SH-SY5Y (cell line): ENCODE measurements around the gene RNF182.

Experiments used
- GATA2 ChIP-seq: IDR thresholded peaks from 2 replicates; pipeline ENCODE4 v1.6.1; 2011; ENCODE audit warnings: mild to moderate bottlenecking, low read depth, low read length
- GATA3 ChIP-seq: IDR thresholded peaks from 2 replicates; pipeline ENCODE4 v1.6.1; 2011; ENCODE audit warnings: low read depth, mild to moderate bottlenecking, low read length, moderate library complexity

Gene RNF182

DNA sequence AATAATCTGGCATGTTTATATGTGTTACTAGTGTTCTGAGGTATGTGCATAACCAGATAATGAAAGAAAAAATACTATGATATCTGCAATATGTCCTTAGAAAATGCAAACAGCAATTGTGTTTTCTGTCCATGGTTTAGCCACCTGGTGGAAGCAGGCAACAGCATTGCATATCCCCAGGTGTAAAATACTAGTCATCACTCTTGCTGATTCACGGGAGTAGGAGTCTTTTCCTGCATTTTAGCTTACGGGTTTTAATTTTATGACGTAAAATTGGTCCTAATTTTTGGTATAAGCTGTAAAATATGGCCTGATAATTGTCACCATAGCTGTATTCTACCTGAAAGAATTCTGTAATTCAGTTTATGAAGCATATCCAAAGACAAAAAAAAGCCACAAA is 2.5 kb downstream of the RNF182 start:
- no peak for TF ChIP-seq GATA3
- TF ChIP-seq GATA2: no peak

DNA sequence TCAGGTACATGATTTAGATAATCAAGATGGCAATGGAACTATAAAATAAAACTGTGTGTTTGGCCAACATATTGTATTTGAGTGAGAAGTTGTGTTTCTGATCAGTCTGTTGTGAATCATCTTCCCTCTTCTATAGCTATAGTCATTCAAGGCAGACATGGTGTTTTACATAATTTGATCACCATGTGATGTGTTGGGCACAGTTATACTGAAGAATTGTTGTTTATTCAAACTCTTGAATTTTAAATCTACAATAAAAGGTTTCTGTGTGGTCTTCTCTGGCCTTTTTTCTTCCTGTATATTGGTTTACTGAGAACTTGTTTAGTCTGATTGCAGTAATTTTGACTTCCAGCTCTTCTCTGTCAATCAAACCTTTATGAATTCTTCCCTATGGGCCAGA is 4.4 kb downstream of the RNF182 start:
- TF ChIP-seq GATA2 (no peak), GATA3 (no peak)

DNA sequence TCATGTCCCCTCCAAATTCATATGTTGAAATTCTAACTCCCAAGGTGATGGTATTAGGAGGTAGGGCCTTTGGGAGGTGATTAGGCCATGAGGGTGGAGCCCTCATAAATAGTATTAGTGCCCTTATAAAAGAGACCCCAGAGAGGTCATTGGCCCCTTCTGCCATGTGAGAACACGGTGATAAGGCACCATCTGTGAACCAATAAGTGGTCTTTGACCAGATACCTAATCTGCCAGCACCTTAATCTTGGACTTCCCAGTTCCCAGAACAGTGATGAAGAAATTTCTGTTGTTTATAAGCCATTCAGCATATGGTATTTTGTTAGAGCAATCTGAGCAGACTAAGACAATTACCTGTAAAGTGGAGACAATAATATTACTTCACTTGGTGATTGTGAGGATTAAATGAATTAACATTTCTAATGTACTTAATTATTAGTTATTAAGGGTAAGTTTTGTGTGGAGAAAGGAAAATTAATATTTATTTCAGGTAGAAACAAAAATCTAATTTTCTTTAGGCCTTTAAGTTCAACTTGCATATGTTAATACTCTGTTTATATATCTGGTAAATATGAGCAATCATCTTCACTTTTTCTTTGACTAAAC is 7.1 kb downstream of the RNF182 start:
- no peak for TF ChIP-seq GATA3

DNA sequence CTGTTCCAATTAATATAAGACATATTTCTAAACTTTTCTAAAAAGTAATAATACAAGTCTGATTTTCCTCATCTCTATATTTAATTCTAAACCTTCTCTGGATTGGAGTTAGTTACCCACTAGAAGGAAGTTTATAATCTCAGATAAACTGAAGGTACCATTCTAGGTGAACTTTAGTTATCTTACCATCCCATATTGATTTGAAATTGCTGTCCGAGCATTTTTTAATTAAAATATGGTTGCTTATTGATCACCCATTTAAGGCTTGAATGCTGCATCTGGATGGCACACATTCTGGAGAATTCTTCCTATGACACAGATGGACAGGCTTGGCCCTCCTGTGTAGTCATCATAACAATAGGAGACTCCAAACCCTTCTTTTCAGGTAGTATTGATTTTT is 8.0 kb downstream of the RNF182 start:
- TF ChIP-seq GATA2 (no peak), GATA3 (no peak)

DNA sequence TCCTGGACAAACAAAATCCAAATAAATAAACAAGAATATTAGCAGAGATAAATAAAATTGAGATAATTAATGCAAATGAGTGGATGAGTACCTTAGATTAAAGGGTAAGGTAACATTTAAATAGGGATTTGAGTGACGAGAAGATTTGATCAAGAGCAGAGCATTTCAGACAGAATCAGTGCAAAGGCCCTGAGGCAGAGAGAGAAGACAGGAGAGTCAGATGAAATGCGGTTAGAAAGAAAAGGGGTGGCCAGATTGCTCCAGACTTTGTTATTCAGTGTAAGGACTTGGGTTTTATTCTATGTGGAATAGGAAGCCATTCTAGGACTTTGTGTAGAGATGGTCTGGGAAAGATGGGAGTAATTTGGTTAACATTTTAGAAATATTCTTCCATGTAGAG is 10.0 kb downstream of the RNF182 start:
- TF ChIP-seq GATA2: no peak
- TF ChIP-seq GATA3: no peak

DNA sequence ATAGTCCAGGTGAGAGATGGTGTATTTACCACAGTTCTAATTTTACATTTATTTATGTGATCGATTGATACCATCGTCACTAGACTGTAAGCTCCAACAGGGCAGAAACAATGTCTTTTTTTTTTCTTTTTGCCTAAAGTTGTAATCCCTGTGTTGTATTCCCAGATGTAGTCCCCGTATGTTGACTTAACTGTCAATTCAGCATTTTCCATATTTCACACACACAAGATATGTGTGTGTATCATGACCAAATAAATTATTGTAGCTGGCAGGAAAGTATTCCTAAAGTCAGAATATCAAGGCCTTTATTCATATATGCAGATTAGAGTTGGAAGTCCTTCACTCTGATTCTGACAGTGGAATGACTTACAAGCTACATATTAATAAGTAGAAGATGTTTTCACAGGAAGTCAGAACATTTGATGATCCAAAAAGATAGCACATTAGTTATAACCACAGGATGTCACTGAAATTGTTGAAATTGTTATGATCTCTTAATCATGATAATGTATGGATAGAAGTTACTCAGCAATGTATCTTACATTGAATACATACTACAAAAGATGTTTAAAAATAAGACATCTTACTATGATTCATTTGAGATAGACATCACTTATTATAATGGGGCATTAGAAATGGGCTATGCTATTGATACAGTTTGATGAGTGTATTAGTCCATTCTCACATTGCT is 10.6 kb downstream of the RNF182 start:
- TF ChIP-seq GATA3 (no peak), GATA2 (no peak)

DNA sequence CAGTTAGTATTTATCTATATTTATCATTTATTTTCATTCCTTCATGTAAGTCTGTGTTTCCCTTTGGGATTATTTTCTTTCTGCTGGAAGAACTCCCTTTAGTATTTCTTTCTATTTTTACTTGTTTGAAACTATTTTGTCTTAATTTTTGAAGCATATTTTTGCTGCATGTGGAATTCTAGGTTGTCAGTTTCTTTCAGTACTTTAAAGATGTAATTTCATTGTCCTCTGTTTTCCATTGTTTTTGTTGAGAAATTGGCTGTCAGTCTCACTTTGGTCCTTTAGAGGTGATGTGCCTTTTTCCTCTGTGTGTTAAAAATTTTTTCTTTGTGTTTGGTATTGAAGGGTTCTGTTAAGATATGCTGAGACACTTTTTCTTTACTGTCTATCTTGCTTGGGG is 17.1 kb downstream of the RNF182 start:
- TF ChIP-seq GATA3 (no peak), GATA2 (no peak)

DNA sequence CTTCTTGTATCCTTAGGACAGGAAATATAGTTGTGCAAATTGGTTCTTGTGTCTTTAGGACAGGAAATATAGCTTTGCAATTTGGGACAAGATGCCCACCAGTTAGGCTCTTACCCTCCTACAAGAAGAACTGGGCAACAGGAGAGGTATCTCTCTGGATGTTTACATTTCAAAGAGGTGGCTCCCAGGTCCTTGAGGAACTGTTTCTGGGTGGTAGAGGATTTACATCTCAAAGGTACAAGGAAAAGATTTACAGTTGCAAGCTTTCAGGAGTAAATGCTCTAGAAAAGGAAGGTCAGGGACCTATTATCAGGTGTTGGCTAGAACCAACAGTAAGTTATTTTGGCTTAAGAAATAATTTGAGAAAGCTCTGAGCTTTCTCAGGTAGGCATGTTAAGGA is 19.2 kb downstream of the RNF182 start:
- TF ChIP-seq GATA2 (no peak), GATA3 (no peak)

DNA sequence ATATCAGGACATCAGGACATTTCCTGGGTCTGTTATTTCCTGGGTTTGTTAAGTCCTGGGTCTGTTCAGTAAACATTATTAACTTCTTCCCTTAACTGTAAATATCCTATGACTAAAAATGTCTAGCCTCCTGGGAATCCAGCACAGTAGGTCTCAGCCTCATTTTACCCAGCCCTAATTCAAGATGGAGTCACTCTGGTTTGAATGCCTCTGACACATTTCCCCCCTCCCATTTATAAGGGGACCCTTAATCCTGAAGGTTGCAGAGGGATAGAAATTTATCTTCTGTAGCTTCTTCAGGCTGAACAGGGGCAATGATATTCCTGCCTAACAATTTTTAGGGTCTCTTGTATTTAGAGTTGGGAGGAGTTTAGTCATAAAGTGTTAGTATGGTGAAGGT is 21.8 kb downstream of the RNF182 start:
- TF ChIP-seq GATA2: no peak
- no peak for TF ChIP-seq GATA3

DNA sequence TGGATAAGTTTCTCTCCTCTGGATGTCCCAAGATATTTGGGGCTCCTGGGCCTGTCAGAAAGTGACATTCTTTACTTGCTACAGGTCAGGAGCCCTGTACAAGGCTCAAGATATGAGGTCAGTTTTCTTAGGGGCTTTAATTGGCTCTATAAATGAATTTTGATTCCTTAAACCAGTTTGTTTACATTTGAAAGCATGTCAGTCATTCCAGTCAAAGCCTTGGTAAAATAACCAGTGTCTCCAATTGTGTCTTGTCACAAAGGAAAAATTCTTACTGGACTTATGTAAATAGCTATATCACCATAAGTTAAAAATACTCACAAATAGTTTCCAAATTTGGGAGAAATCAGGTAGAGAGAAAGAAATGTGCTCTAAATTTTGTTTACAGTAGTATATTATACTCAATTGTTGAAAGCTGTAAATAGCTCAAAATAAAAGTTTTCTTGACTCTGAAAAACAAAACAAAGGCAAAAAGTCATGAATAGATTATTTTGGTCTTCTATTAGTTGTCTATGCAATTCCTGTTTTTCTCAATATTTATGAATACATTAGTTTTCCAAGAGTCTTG is 22.9 kb downstream of the RNF182 start:
- TF ChIP-seq GATA3 (no peak), GATA2 (no peak)

DNA sequence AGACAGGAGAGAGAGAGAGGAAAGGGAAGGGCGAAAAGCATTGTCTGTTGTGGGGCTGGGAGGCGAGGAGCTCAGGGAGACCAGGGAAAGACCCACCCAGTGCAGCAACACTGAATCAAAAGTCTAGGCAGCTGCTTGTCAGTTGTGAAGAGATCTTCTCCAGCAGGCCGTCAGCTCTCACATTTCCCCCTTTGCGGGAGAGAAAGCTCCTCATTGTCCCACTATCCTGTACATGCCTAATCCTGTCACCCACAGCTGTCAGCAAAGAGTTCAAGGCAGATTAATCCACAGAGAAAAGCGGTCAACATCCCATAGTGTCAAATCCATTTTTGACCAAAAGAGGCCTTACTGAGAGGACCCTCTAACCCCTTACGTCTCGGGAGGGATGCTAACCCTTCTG is 27.3 kb downstream of the RNF182 start:
- TF ChIP-seq GATA3 (no peak), GATA2 (no peak)

DNA sequence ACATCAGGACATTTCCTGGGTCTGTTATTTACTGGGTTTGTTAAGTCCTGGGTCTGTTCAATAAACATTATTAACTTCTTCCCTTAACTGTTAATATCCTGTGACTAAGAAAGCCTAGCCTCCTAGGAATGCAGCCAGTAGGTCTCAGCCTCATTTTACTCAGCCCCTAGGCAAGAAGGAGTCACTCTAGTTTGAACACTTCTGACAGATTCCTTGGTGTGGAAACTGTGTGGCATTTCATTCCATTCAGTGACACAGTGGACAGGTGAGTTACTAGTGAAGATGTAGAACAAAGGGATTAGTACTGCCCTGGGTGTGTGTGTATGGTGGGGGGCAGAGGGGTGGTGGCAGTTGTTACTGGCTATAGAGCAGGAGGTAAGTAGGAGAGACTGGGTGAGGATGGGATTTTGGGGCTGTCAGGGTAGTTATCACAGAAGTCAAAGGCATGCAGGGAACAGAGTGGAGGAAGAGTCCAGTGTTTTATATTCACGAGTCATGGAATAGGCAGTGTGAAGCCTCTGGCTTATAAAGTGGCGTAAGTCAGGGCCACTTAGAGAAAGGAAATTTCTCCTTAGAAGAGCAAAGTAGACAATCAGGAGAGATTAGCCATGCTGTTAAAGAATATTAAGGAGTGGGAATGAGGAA is 28.4 kb downstream of the RNF182 start:
- TF ChIP-seq GATA2 (no peak), GATA3 (no peak)

DNA sequence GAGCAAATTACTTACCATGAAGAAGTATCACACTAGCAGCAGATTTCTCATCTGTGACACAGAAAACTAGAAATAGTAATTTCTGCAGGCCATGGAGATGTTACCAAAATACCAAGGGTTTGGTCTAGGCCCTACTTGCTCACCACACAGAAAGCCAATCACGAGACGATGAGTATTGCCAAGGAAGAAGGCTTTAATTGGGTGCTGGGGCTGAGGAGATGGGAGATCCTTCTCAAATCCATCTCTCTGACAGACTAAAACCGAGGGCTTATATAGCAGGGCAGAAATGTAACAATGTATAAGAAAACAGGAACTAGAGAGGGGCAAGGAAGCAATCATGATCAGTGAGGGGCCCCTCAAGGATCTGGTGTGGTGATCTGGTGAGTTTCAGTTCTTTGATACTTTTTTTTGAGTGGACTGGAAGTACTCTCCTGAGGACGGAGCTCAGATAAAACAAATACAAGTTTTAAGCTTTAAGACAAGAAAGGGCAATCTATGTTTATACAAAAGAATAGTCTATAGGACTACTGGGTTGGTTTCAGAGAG is 40.9 kb downstream of the RNF182 start:
- TF ChIP-seq GATA2: no peak
- no peak for TF ChIP-seq GATA3

DNA sequence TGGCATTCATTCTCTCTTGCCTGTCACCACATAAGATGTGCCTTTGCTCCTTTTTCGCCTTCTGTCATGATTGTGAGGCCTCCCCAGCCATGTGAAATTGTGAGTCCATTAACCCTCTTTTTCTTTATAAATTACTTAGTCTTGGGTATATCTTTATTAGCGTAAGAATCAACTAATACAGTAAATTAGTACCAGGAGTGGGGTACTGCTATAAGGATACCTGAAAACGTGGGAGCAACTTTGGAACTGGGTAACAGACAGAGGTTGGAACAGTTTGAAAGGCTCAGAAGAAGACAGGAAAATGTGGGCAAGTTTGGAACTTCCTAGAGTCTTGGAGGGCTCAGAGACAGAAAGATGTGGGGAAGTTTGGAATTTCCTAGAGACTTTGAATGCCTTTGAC is 46.6 kb downstream of the RNF182 start:
- TF ChIP-seq GATA3 (no peak), GATA2 (no peak)

DNA sequence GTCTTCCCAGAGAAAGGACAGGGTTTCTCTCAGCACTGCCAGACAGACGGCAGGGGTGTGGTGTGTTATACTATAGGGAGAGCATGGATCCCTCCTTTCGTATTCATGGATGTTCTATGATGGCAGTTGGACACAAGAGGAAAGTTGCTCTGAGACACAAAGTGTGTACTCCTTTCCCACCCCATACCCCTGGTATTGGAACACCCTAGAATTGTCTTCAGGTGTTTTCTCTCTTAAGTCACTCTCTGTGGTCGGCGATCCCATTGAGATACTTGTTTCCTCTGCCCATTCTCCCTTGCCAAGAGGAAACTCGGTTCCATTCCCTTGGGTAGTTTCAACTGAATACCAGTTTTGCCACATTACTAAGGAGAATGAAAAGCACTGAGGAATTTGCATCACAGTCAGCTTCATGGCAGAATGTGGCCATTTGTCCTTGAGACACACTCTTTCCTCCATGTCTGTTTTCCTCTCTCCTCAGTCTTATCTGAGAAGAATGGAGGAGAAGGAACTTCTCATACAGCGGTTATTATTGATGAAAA is 53.4 kb downstream of the RNF182 start:
- no peak for TF ChIP-seq GATA2
- no peak for TF ChIP-seq GATA3

DNA sequence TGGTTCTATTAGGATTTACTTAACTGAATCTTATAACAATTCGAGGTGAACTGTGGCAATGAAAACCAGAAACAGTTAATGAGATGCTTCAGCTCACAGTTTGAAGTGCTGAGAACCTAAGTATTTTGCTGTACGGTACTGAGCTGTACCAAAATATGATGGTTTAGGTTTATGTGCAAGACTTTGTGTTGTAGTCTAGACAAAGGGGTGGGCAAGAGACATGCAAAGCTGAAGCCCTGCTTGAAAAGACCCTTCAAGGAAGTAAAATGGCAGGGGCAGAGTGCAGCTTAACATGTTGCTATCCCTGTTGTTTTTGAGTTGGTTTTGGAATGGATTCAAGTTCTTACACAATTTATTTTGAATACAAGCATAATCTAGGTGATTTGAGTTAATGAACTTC is 54.0 kb downstream of the RNF182 start:
- TF ChIP-seq GATA2 (no peak), GATA3 (no peak)
